A549 (cell line): ENCODE measurements around the gene ANXA2.

Experiments
- CBX2 ChIP-seq: fragments of 200-600 bp; sonication (generic); IDR thresholded peaks from 2 replicates; pipeline ENCODE4 v1.6.1; 2016; ENCODE audit warnings: low read depth, mild to moderate bottlenecking, borderline replicate concordance
- CBX8 ChIP-seq: fragments of 200-600 bp; sonication (generic); IDR thresholded peaks from 2 replicates; pipeline ENCODE4 v1.6.1; 2016
- CEBPB ChIP-seq, 2 experiments: fragments of >200 bp in 1 of 2; sonication (Bioruptor Twin) in 1 of 2; formaldehyde crosslinking in 1 of 2; IDR thresholded peaks; 2 replicates each; pipeline ENCODE4 v1.6.1; 2012 to 2016
- CHD4 ChIP-seq: fragments of 200-600 bp; sonication (generic); IDR thresholded peaks from 2 replicates; pipeline ENCODE4 v1.6.1; 2016; ENCODE audit warnings: antibody characterized with exemption, mild to moderate bottlenecking, borderline replicate concordance
- ESRRA ChIP-seq: fragments of 150-350 bp; IDR thresholded peaks from 2 replicates; pipeline ENCODE4 v1.6.1; 2014; ENCODE audit warnings: mild to moderate bottlenecking, low read length, borderline replicate concordance
- JUN ChIP-seq, 2 experiments: fragments of >200 bp; sonication (Bioruptor Twin); formaldehyde crosslinking; IDR thresholded peaks; 2 replicates in 1 of 2; 3 replicates in 1 of 2; pipeline ENCODE4 v1.6.1; 2016 to 2017
- JUNB ChIP-seq: fragments of >200 bp; sonication (Bioruptor Twin); formaldehyde crosslinking; IDR thresholded peaks from 2 replicates; pipeline ENCODE4 v1.6.1; 2016
- POLR2A ChIP-seq: IDR thresholded peaks from 2 replicates; pipeline ENCODE4 v1.6.1; 2012; ENCODE audit warnings: mild to moderate bottlenecking, low read length
- SMC3 ChIP-seq: fragments of >200 bp; sonication (Bioruptor Twin); formaldehyde crosslinking; IDR thresholded peaks from 3 replicates; pipeline ENCODE4 v1.6.1; 2018; ENCODE audit warnings: inconsistent platforms
- TF ChIP-seq, protein P1 (sequence below): fragments of >200 bp; sonication (Bioruptor Twin); formaldehyde crosslinking; IDR thresholded peaks from 3 replicates; pipeline ENCODE4 v1.5.1; 2016
- TF ChIP-seq, protein P2 (sequence below): fragments of 200-600 bp; sonication (generic); IDR thresholded peaks from 2 replicates; pipeline ENCODE4 v1.6.1; 2016; ENCODE audit warnings: antibody characterized with exemption, mild to moderate bottlenecking, moderate library complexity
- TF ChIP-seq, protein P3 (sequence below): fragments of 250-450 bp; sonication (Bioruptor Pico); IDR thresholded peaks from 2 replicates; pipeline ENCODE4 v1.5.0; 2021; ENCODE audit warnings: mild to moderate bottlenecking, moderate library complexity, borderline replicate concordance

DNA sequence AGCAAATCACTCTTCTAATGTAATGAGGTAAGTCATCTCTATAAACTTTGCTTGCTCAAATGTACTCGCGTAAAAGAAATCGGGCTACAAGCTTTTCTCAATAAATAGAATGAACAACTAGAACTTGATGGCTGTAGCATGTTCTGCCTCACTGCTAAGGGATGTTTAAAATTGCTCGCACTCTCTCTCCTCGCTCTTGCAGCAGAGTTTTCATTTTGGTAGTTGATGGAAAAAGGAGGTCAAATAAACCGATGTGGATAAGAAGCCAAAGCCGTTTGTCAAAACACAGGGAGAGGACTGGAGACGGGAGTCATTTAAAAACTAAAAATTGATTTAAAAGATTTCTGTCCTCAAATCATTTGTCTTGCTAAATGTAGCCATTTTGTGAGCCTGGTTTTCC, 53.3 kb downstream of the ANXA2 start:
- TF ChIP-seq CEBPB (IDR thresholded peaks at IDR 0.05) (no peak), SMC3 (no peak), ESRRA (no peak), POLR2A (no peak), CBX2 (no peak), CBX8 (no peak), CHD4 (no peak), JUNB (no peak), JUN (IDR thresholded peaks at IDR 0.05) (no peak; a peak in 1 of 5 replicates)
- TF ChIP-seq, protein P1, sequence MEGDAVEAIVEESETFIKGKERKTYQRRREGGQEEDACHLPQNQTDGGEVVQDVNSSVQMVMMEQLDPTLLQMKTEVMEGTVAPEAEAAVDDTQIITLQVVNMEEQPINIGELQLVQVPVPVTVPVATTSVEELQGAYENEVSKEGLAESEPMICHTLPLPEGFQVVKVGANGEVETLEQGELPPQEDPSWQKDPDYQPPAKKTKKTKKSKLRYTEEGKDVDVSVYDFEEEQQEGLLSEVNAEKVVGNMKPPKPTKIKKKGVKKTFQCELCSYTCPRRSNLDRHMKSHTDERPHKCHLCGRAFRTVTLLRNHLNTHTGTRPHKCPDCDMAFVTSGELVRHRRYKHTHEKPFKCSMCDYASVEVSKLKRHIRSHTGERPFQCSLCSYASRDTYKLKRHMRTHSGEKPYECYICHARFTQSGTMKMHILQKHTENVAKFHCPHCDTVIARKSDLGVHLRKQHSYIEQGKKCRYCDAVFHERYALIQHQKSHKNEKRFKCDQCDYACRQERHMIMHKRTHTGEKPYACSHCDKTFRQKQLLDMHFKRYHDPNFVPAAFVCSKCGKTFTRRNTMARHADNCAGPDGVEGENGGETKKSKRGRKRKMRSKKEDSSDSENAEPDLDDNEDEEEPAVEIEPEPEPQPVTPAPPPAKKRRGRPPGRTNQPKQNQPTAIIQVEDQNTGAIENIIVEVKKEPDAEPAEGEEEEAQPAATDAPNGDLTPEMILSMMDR = no peak
- TF ChIP-seq, protein P2, sequence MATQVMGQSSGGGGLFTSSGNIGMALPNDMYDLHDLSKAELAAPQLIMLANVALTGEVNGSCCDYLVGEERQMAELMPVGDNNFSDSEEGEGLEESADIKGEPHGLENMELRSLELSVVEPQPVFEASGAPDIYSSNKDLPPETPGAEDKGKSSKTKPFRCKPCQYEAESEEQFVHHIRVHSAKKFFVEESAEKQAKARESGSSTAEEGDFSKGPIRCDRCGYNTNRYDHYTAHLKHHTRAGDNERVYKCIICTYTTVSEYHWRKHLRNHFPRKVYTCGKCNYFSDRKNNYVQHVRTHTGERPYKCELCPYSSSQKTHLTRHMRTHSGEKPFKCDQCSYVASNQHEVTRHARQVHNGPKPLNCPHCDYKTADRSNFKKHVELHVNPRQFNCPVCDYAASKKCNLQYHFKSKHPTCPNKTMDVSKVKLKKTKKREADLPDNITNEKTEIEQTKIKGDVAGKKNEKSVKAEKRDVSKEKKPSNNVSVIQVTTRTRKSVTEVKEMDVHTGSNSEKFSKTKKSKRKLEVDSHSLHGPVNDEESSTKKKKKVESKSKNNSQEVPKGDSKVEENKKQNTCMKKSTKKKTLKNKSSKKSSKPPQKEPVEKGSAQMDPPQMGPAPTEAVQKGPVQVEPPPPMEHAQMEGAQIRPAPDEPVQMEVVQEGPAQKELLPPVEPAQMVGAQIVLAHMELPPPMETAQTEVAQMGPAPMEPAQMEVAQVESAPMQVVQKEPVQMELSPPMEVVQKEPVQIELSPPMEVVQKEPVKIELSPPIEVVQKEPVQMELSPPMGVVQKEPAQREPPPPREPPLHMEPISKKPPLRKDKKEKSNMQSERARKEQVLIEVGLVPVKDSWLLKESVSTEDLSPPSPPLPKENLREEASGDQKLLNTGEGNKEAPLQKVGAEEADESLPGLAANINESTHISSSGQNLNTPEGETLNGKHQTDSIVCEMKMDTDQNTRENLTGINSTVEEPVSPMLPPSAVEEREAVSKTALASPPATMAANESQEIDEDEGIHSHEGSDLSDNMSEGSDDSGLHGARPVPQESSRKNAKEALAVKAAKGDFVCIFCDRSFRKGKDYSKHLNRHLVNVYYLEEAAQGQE = no peak
- TF ChIP-seq, protein P3, sequence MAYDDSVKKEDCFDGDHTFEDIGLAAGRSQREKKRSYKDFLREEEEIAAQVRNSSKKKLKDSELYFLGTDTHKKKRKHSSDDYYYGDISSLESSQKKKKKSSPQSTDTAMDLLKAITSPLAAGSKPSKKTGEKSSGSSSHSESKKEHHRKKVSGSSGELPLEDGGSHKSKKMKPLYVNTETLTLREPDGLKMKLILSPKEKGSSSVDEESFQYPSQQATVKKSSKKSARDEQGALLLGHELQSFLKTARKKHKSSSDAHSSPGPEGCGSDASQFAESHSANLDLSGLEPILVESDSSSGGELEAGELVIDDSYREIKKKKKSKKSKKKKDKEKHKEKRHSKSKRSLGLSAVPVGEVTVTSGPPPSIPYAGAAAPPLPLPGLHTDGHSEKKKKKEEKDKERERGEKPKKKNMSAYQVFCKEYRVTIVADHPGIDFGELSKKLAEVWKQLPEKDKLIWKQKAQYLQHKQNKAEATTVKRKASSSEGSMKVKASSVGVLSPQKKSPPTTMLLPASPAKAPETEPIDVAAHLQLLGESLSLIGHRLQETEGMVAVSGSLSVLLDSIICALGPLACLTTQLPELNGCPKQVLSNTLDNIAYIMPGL (CRISPR knock-in tag) = no peak
